ENCODE data around the gene SMCO4. TPM values are rescaled to one million over a fixed set of nuclear protein-coding genes. Genes with fewer than 3 reads are reported as not detected.

SMCO4 gene
- total RNA-seq, 3 donors from 2014 or later = 37.5 to 75.4 (median 41.5) TPM

DNA sequence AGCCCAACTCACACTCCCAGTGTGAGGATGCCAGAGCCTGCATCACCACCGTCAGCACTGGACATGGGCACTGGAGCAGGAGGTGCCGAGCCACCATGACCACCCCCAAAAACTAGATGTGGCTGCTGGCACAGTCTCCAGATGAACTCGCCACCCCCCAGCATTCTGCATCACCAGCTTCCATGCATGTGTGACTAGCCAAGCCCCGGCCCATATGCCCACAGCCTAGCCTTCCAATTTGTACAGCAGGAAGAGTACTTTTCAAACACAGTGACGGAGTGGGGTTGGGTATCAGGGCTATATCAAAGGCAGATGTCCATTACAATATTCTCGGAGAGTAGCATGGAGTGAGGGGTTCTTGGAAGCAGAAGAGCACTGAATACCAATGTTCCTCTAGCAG is 62.9 kb downstream of the SMCO4 start:
- intact Hi-C loops (cut with DNase I, micrococcal nuclease) = no loop called here
- DNase-seq = no peak
- no peak for ATAC-seq
- no peak overlapping the region for H3K4me3 ChIP-seq
- H3K4me1 ChIP-seq (ENCODE audit: low read depth) = peaks cover 24% of the 10 kb centered on the region
- TF ChIP-seq, protein P1, sequence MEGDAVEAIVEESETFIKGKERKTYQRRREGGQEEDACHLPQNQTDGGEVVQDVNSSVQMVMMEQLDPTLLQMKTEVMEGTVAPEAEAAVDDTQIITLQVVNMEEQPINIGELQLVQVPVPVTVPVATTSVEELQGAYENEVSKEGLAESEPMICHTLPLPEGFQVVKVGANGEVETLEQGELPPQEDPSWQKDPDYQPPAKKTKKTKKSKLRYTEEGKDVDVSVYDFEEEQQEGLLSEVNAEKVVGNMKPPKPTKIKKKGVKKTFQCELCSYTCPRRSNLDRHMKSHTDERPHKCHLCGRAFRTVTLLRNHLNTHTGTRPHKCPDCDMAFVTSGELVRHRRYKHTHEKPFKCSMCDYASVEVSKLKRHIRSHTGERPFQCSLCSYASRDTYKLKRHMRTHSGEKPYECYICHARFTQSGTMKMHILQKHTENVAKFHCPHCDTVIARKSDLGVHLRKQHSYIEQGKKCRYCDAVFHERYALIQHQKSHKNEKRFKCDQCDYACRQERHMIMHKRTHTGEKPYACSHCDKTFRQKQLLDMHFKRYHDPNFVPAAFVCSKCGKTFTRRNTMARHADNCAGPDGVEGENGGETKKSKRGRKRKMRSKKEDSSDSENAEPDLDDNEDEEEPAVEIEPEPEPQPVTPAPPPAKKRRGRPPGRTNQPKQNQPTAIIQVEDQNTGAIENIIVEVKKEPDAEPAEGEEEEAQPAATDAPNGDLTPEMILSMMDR (IDR thresholded peaks at IDR 0.05) = no peak
- H3K9me3 ChIP-seq = no peaks in the 10 kb centered on the region
- H3K36me3 ChIP-seq (ENCODE audit: low read depth) = no peaks in the 10 kb centered on the region

- ATAC-seq (no peak), DNase-seq (no peak)
- intact Hi-C loops (cut with DNase I, micrococcal nuclease) = no loop called here
- H3K4me1 ChIP-seq (ENCODE audit: low read depth) = peaks cover 19% of the 10 kb centered on the region
- TF ChIP-seq, protein P1 (IDR thresholded peaks at IDR 0.05) = no peak
- no peaks in the 10 kb centered on the region for H3K9me3 ChIP-seq
- no peaks in the 10 kb centered on the region for H3K36me3 ChIP-seq (ENCODE audit: low read depth)
- no peak overlapping the region for H3K4me3 ChIP-seq
Measured at GRCh38 chr11:93478841-93479240, 64.3 kb downstream of the SMCO4 start.

DNA sequence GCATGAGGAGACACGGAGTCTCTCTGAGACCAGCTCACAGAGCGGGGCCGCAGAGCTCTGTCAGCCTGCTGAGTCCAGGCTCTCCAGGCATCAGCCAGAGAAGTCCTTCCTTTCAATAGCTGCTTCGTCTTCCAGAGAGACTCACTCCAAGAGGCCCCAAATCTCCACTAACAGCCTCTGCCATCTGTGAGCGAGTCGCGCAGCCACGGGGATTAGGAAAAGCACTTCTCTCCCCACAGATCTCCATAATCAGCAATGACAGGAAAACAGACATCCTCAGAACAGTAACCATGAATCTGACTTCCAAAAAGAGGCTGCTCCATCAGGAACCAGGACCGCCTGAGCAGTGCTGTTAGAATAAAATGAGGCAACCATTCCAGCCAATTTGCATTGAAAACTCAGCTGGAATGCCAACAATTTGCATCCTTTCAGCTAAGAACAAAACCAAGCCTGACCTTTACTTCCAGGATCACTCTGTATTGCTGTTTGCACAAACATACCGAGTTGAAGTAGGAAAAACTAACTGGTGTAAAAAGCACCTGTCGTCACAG is 65.4 kb downstream of the SMCO4 start:
- ATAC-seq = no peak
- TF ChIP-seq, protein P1 (IDR thresholded peaks at IDR 0.05) = no peak
- Histone ChIP-seq H3K36me3 (ENCODE audit: low read depth) (no peaks in the 10 kb centered on the region), H3K4me1 (ENCODE audit: low read depth) (peaks cover 15% of the 10 kb centered on the region), H3K9me3 (no peaks in the 10 kb centered on the region), H3K4me3 (no peak overlapping the region)
- intact Hi-C loops (cut with DNase I, micrococcal nuclease) = no loop called here
- DNase-seq = no peak

- DNase-seq (no peak), ATAC-seq (no peak)
- intact Hi-C loops (cut with DNase I, micrococcal nuclease) = no loop called here
- H3K4me3 ChIP-seq = no peak overlapping the region
- peaks cover 11% of the 10 kb centered on the region for H3K4me1 ChIP-seq (ENCODE audit: low read depth)
- no peaks in the 10 kb centered on the region for H3K36me3 ChIP-seq (ENCODE audit: low read depth)
- TF ChIP-seq, protein P1 (IDR thresholded peaks at IDR 0.05) = no peak
- no peaks in the 10 kb centered on the region for H3K9me3 ChIP-seq
Measured at GRCh38 chr11:93476796-93477195, 66.4 kb downstream of the SMCO4 start.

DNA sequence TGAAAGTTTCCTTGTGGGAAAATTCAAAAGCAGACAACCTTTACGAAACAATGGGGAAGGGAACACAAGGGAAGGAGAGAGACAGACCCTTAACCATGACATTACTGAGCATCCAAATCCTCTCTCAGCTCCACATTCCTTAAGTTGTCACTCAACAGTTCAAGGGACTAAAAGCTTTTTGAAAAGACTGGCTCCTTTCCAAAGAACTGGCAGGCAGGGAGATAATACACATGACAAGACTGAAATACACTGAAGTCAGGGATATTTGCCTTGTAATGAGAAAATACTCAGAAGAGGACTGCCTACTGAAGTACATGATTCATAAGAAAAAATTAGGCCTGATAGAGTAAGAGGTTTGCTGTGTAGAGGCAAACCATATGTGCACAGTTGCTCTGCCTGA is 69.1 kb downstream of the SMCO4 start:
- no peaks in the 10 kb centered on the region for H3K9me3 ChIP-seq
- TF ChIP-seq, protein P1 (IDR thresholded peaks at IDR 0.05) = no peak
- no peak for DNase-seq
- H3K4me1 ChIP-seq (ENCODE audit: low read depth) = no peaks in the 10 kb centered on the region
- no peak overlapping the region for H3K4me3 ChIP-seq
- ATAC-seq = no peak
- intact Hi-C loops (cut with DNase I, micrococcal nuclease) = no loop called here
- H3K36me3 ChIP-seq (ENCODE audit: low read depth) = no peaks in the 10 kb centered on the region

DNA sequence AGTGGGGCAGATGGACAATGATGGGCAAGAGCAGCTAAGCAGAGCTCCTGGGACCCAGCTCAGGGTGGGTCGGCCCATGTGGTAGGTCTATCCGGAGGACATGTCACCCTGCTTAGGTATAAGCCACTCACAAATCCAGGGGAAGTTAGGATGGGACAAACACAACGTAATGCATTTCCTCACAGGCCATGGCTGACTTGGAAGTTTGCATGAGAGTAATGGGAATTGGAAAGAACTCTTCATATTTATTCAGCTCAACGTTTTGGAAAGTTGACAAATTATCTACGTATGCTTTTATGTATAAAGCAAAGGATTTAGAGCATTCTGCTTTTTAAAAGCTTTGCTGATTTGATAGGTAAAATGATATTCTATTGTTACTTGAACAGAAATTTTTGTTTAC is 74.9 kb downstream of the SMCO4 start:
- no peaks in the 10 kb centered on the region for H3K9me3 ChIP-seq
- H3K36me3 ChIP-seq (ENCODE audit: low read depth) = no peaks in the 10 kb centered on the region
- H3K4me1 ChIP-seq (ENCODE audit: low read depth) = no peaks in the 10 kb centered on the region
- intact Hi-C loops (cut with DNase I, micrococcal nuclease) = no loop called here
- DNase-seq (no peak), ATAC-seq (no peak)
- TF ChIP-seq, protein P1 (IDR thresholded peaks at IDR 0.05) = no peak
- no peak overlapping the region for H3K4me3 ChIP-seq
